GM18517 (cell line): ENCODE results near the gene PODN.

ENCODE experiments used
- ATAC-seq: cut with Tn5 transposase; IDR thresholded peaks from one replicate; pipeline ENCODE4 v1.9.1; 2021; ENCODE audit warnings: mild to moderate bottlenecking, moderate library complexity; ENCODE audit not compliant: unreplicated experiment

Gene PODN

GRCh38 chr1:53112861-53113260, 50.8 kb downstream of the PODN start:
- ATAC-seq: no peak

- ATAC-seq: no peak
Measured at GRCh38 chr1:53114090-53114489, 52.1 kb downstream of the PODN start.

- ATAC-seq: no peak
Measured at GRCh38 chr1:53114581-53115400, 52.8 kb downstream of the PODN start.

GRCh38 chr1:53115403-53116306, 53.6 kb downstream of the PODN start:
- no peak for ATAC-seq

GRCh38 chr1:53116307-53116810, 54.3 kb downstream of the PODN start:
- no peak for ATAC-seq

GRCh38 chr1:53116933-53117600, 55.1 kb downstream of the PODN start:
- no peak for ATAC-seq

GRCh38 chr1:53117836-53118235, 55.8 kb downstream of the PODN start:
- ATAC-seq: no peak

- ATAC-seq: no peak
Measured at GRCh38 chr1:53120659-53121058, 58.6 kb downstream of the PODN start.

GRCh38 chr1:53121319-53122172, 59.5 kb downstream of the PODN start:
- ATAC-seq: no peak

- ATAC-seq: no peak
Measured at GRCh38 chr1:53122201-53122885, 60.3 kb downstream of the PODN start.

- ATAC-seq: no peak
Measured at GRCh38 chr1:53122961-53123413, 61.0 kb downstream of the PODN start.

GRCh38 chr1:53123453-53124140, 61.6 kb downstream of the PODN start:
- no peak for ATAC-seq

- ATAC-seq: no peak
Measured at GRCh38 chr1:53125122-53125521, 63.1 kb downstream of the PODN start.

GRCh38 chr1:53125623-53126360, 63.8 kb downstream of the PODN start:
- ATAC-seq: no peak

GRCh38 chr1:53126495-53126894, 64.5 kb downstream of the PODN start:
- no peak for ATAC-seq

- no peak for ATAC-seq
Measured at GRCh38 chr1:53127546-53127945, 65.5 kb downstream of the PODN start.

- no peak for ATAC-seq
Measured at GRCh38 chr1:53128401-53128800, 66.4 kb downstream of the PODN start.

GRCh38 chr1:53129891-53130597, 68.0 kb downstream of the PODN start:
- no peak for ATAC-seq
